KMS-11 (cell line): ENCODE data around the gene CYBC1.

ENCODE experiments used
- H2AFZ ChIP-seq: fragments of 200-600 bp; sonication (generic); 2 replicates; pipeline ENCODE4 v1.6.1; 2016; ENCODE audit warnings: antibody characterized with exemption, mixed run types, low read depth
- H3K27ac ChIP-seq: fragments of 200-600 bp; sonication (generic); 2 replicates; pipeline ENCODE4 v1.6.1; 2016; ENCODE audit warnings: mild to moderate bottlenecking, mixed run types
- H3K27me3 ChIP-seq: fragments of 200-600 bp; sonication (generic); 2 replicates; pipeline ENCODE4 v1.6.1; 2017; ENCODE audit warnings: mild to moderate bottlenecking, low read depth, mixed run types, moderate library complexity; ENCODE audit not compliant: insufficient read depth
- H3K36me3 ChIP-seq: fragments of 200-600 bp; sonication (generic); 2 replicates; pipeline ENCODE4 v1.6.1; 2017; ENCODE audit warnings: mild to moderate bottlenecking, mixed run types; ENCODE audit not compliant: insufficient read depth
- H3K4me1 ChIP-seq: fragments of 200-600 bp; sonication (generic); 2 replicates; pipeline ENCODE4 v1.6.1; 2016; ENCODE audit warnings: mild to moderate bottlenecking, low read depth, mixed run types; ENCODE audit not compliant: poor library complexity, severe bottlenecking
- H3K4me2 ChIP-seq: fragments of 200-600 bp; sonication (generic); 2 replicates; pipeline ENCODE4 v1.7.0; 2016; ENCODE audit warnings: mild to moderate bottlenecking, mixed run types
- H3K4me3 ChIP-seq: fragments of 200-600 bp; sonication (generic); IDR thresholded peaks from 2 replicates; pipeline ENCODE4 v1.6.1; 2017; ENCODE audit warnings: low read depth, low read length, mixed read lengths; ENCODE audit not compliant: insufficient read depth
- H3K79me2 ChIP-seq: fragments of 200-600 bp; sonication (generic); 2 replicates; pipeline ENCODE4 v1.6.1; 2016; ENCODE audit warnings: low read depth, mixed run types; ENCODE audit not compliant: insufficient read depth
- H3K9ac ChIP-seq: fragments of 200-600 bp; sonication (generic); 2 replicates; pipeline ENCODE4 v1.6.1; 2016; ENCODE audit warnings: mild to moderate bottlenecking, mixed run types
- H4K20me1 ChIP-seq: fragments of 200-600 bp; sonication (generic); 2 replicates; pipeline ENCODE4 v1.6.1; 2016; ENCODE audit warnings: mild to moderate bottlenecking, mixed run types; ENCODE audit not compliant: insufficient read depth
- CTCF ChIP-seq: fragments of 200-600 bp; sonication (generic); conservative IDR thresholded peaks from 2 replicates; pipeline ENCODE4 v1.6.1; 2017; ENCODE audit warnings: low read depth, mild to moderate bottlenecking, antibody characterized with exemption, low read length, moderate library complexity, mixed read lengths

The CYBC1 gene

DNA sequence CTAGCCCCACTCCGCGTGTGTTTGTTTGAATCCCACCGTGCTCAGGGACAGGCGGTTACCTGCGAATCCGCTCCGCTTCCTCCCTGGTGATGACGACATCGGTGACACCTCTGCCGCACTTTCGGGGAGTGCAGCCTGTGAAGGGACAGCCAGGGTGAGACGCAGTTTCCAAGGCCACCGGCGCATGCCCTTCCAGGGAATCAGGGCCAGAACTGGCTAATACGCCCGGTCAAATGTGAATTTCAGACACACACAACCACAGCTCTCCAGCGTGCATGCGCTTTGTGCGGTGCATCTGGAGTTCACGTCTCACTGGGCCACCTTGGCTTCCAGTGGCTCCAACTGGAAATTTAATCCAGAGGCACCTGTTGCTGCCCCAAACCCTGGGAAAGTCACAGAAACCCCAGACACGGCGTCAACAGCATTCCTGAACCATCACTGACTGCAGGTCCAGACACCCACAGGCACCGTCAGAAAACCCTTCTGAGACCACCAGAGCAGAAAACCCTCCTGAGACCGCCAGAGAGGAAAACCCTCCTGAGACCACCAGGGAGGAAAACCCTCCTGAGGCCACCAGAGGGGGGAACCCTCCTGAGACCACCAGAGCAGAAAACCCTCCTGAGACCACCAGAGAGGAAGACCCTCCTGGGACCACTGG, 39.0 kb downstream of the CYBC1 start:
- no peaks in the 10 kb centered on the region for H3K36me3 ChIP-seq
- no peak for TF ChIP-seq CTCF
- no peaks in the 10 kb centered on the region for H3K79me2 ChIP-seq
- H3K4me2 ChIP-seq, result no peak overlapping the region
- H2AFZ ChIP-seq, result no peak overlapping the region
- H3K4me1 ChIP-seq, result peaks cover 23% of the 10 kb centered on the region
- H3K4me3 ChIP-seq, result no peak overlapping the region
- no peak overlapping the region for H3K9ac ChIP-seq
- no peak overlapping the region for H3K27ac ChIP-seq
- no peaks in the 10 kb centered on the region for H3K27me3 ChIP-seq
- no peaks in the 10 kb centered on the region for H4K20me1 ChIP-seq

- H2AFZ ChIP-seq, result no peak overlapping the region
- peaks cover 29% of the 10 kb centered on the region for H3K4me1 ChIP-seq
- no peak overlapping the region for H3K9ac ChIP-seq
- no peak for TF ChIP-seq CTCF
- H3K4me2 ChIP-seq, result no peak overlapping the region
- H4K20me1 ChIP-seq, result no peaks in the 10 kb centered on the region
- H3K27ac ChIP-seq, result no peak overlapping the region
- no peaks in the 10 kb centered on the region for H3K36me3 ChIP-seq
- no peaks in the 10 kb centered on the region for H3K27me3 ChIP-seq
- no peaks in the 10 kb centered on the region for H3K79me2 ChIP-seq
- H3K4me3 ChIP-seq, result no peak overlapping the region
Measured at GRCh38 chr17:82410014-82410716, 40.4 kb downstream of the CYBC1 start.

DNA sequence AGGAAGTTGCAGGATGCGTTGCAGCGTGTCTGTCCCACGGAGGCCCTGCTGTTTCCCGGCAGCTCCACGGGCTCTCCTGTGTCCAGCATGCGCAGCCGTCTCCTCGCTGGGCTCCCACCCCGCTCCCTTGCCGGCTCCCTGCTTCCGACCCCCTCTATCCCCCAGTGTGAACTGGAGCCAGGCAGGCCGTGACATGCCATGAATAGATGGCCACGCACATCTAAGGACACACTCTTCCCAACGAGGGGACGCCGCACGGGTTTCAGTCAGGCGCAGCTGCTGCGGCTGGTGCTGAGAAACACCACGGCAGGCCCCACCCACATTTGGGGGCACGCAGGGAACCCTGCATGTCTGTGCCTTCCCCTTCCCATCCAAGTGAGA, 41.6 kb downstream of the CYBC1 start:
- H3K27me3 ChIP-seq, result no peaks in the 10 kb centered on the region
- no peaks in the 10 kb centered on the region for H4K20me1 ChIP-seq
- H3K4me3 ChIP-seq, result no peak overlapping the region
- no peak overlapping the region for H3K27ac ChIP-seq
- H3K36me3 ChIP-seq, result no peaks in the 10 kb centered on the region
- no peaks in the 10 kb centered on the region for H3K79me2 ChIP-seq
- no peak for TF ChIP-seq CTCF
- H3K4me2 ChIP-seq, result no peak overlapping the region
- H3K9ac ChIP-seq, result no peak overlapping the region
- H2AFZ ChIP-seq, result no peak overlapping the region
- peaks cover 31% of the 10 kb centered on the region for H3K4me1 ChIP-seq

- Histone ChIP-seq H3K9ac (no peak overlapping the region), H3K27me3 (no peaks in the 10 kb centered on the region), H4K20me1 (no peaks in the 10 kb centered on the region), H3K4me2 (no peak overlapping the region), H3K4me1 (peaks cover 36% of the 10 kb centered on the region), H3K4me3 (no peak overlapping the region), H3K79me2 (no peaks in the 10 kb centered on the region), H2AFZ (no peak overlapping the region), H3K36me3 (no peaks in the 10 kb centered on the region), H3K27ac (no peak overlapping the region)
- TF ChIP-seq CTCF, result no peak
Measured at GRCh38 chr17:82408288-82408937, 42.1 kb downstream of the CYBC1 start.
